Activated CD4-positive, alpha-beta T cell treated with anti-CD3 and anti-CD28 coated beads, Interleukin-2, amount 10 ng/mL, durations not matched to agents 7 days and 5 days (primary cell): ENCODE data around the gene C2CD3. TPM values are rescaled to one million over a fixed set of nuclear protein-coding genes. Genes with fewer than 3 reads are reported as not detected.

Experiments used
- CTCF ChIA-PET: fragments of 350-600 bp; sonication (Branson Sonifier 250); formaldehyde crosslinking; loops from one replicate; lab custom pipeline; 2021; ENCODE audit warnings: antibody characterized with exemption; lab: Charles Lee
- POLR2A ChIA-PET: fragments of 350-600 bp; sonication (Branson Sonifier 250); formaldehyde crosslinking; loops from one replicate; lab custom pipeline; 2021; ENCODE audit warnings: antibody characterized with exemption; lab: Charles Lee
- DNase-seq: peaks from one replicate; pipeline ENCODE4 v3.0.0-alpha.2; 2020
- H3K27ac Mint-ChIP-seq: one replicate; pipeline ENCODE4 v1.8.0; 2021; ENCODE audit warnings: mild to moderate bottlenecking, moderate library complexity, mixed read lengths
- H3K27me3 Mint-ChIP-seq: one replicate; pipeline ENCODE4 v1.8.0; 2021; ENCODE audit warnings: mixed read lengths
- H3K36me3 Mint-ChIP-seq: one replicate; pipeline ENCODE4 v1.8.0; 2021; ENCODE audit warnings: low read depth, mixed read lengths
- H3K4me1 Mint-ChIP-seq: one replicate; pipeline ENCODE4 v1.8.0; 2021; ENCODE audit warnings: mixed read lengths
- H3K4me3 Mint-ChIP-seq: one replicate; pipeline ENCODE4 v1.8.0; 2021; ENCODE audit warnings: mild to moderate bottlenecking, moderate library complexity, mixed read lengths
- H3K9me3 Mint-ChIP-seq: one replicate; pipeline ENCODE4 v1.8.0; 2021; ENCODE audit warnings: mixed read lengths
- total RNA-seq, 2 experiments: library from RNA; stranded (reverse); gene quantifications; one replicate each; pipeline ENCODE4 v1.2.3, GENCODE V29; 2021

The C2CD3 gene
- total RNA-seq, 2 experiments from 2014 or later = 34.0 to 39.1 TPM

DNA sequence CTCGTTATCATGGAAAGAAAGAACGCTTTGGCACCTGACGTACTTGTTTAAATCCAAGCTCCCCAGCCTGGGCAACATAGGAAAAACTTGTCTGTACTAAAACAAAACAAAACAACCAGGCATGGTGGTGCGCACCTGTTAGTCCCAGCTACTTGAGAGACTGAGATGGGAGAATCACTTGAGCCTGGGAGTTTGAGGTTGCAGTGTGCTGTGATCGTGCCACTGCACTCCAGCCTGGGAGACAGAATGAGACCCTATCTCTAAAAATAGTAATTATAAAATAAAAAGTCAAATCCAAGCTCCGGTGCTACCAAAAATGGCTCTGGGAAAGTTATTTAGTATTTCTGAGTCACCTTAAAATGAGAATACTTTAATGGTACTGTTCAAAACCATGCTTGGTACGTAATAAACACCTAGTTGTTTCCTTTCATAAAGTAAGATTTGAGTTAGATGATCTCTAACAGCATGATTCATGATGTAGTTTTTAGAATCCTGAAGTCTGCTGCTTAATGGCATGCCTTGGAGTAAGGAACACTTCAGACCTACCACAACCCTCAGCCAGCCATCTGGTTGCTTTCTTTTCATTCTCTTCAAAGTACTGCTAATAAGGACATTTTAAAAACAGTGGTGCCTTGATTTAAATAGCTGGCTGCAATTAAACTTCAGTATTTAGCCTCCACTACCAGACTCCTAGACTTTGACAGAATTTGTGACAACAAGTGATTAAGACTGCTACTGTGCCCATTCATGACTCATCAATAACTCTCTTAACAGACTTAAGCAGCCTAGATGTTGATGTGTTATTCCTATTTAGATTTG lies 8.6 kb upstream of the C2CD3 start:
- H3K4me1 Mint-ChIP-seq = peaks cover 2% of the 10 kb centered on the region
- no peak for DNase-seq
- no peaks in the 10 kb centered on the region for H3K9me3 Mint-ChIP-seq
- ChIA-PET POLR2A (no interaction called here), CTCF (interaction anchor here (0.6 kb wide), 1 partner anchor 213 kb away, joined by 3 read pairs; no protein-coding TSS in a partner anchor)
- H3K36me3 Mint-ChIP-seq = peaks cover 2% of the 10 kb centered on the region
- H3K27me3 Mint-ChIP-seq = no peaks in the 10 kb centered on the region
- no peak overlapping the region for H3K4me3 Mint-ChIP-seq
- no peak overlapping the region for H3K27ac Mint-ChIP-seq

DNA sequence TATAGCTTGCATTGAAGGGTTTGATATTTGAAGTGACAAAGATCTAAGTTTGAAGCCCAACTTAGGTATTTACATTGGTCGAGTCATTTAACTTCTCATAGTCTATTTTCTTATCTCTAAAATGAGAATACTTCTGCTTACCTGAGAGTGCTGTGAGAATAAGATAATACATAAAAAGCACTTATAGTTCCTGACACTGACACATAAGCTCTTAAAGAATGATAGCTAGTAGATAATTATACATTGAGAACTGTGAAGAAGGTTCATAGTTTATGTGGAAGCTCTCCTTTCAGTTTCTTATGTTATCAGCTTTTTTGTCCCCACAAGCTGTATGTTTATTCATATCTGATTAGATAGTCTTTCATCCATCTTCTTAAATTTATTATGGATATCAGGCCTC lies 5.1 kb upstream of the C2CD3 start:
- Mint-ChIP-seq H3K4me3 (no peak overlapping the region), H3K27ac (no peak overlapping the region), H3K36me3 (peaks cover 6% of the 10 kb centered on the region), H3K9me3 (no peaks in the 10 kb centered on the region), H3K4me1 (peaks cover 8% of the 10 kb centered on the region), H3K27me3 (no peaks in the 10 kb centered on the region)
- CTCF ChIA-PET = interaction anchor here (0.9 kb wide), 1 partner anchor 33 kb away, joined by 3 read pairs; no protein-coding TSS in a partner anchor
- no peak for DNase-seq
- POLR2A ChIA-PET = no interaction called here

DNA sequence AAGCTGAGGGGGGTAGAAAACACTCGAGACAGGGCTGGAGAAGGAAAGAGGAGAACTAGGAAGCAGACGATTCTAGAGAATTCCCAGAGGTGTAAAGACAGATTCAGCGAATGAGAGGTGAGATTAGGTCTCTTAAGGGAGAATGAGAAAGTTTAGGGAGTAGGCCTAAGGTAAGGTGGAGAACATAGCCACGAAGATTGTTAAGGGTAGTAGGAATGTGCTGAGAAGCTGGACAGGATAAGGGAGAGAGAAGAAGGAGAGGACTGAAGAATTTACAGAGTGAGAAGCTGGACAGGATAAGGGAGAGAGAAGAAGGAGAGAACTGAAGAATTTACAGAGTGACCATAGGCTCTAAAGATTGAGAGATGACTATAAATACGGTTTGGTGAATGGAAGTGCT lies 1.2 kb upstream of the C2CD3 start:
- Mint-ChIP-seq H3K4me3 (no peak overlapping the region), H3K9me3 (no peaks in the 10 kb centered on the region), H3K4me1 (peaks cover 18% of the 10 kb centered on the region), H3K36me3 (peaks cover 11% of the 10 kb centered on the region), H3K27ac (no peak overlapping the region), H3K27me3 (no peaks in the 10 kb centered on the region)
- CTCF ChIA-PET = interaction anchor here (0.6 kb wide), 1 partner anchor 287 kb away, joined by 3 read pairs; no protein-coding TSS in a partner anchor
- DNase-seq = no peak
- POLR2A ChIA-PET = no interaction called here

DNA sequence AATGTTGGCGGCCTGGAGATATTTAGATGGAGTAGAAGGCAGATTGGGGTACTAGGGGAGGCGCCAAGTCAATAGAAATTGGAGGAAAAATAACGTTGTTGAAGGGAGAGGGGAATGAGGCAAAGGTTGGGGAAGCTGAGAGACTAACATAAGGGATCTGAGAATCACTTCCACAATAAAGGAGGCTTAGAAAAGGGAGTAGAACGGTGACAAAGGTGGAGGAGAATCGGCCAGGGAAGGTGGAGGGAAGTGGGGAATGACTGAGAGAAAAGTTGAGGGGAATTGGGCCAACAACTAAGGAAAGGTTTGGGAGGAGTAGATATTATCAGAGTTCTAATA lies 797 bp upstream of the C2CD3 start:
- H3K9me3 Mint-ChIP-seq = no peaks in the 10 kb centered on the region
- H3K4me3 Mint-ChIP-seq = no peak overlapping the region
- CTCF ChIA-PET = interaction anchor here (0.9 to 1.0 kb wide), 2 partner anchors 12 to 191 kb away, joined by 4 to 5 read pairs; no protein-coding TSS in a partner anchor
- peaks cover 18% of the 10 kb centered on the region for H3K4me1 Mint-ChIP-seq
- POLR2A ChIA-PET = no interaction called here
- peaks cover 15% of the 10 kb centered on the region for H3K36me3 Mint-ChIP-seq
- no peaks in the 10 kb centered on the region for H3K27me3 Mint-ChIP-seq
- no peak overlapping the region for H3K27ac Mint-ChIP-seq
- no peak for DNase-seq

DNA sequence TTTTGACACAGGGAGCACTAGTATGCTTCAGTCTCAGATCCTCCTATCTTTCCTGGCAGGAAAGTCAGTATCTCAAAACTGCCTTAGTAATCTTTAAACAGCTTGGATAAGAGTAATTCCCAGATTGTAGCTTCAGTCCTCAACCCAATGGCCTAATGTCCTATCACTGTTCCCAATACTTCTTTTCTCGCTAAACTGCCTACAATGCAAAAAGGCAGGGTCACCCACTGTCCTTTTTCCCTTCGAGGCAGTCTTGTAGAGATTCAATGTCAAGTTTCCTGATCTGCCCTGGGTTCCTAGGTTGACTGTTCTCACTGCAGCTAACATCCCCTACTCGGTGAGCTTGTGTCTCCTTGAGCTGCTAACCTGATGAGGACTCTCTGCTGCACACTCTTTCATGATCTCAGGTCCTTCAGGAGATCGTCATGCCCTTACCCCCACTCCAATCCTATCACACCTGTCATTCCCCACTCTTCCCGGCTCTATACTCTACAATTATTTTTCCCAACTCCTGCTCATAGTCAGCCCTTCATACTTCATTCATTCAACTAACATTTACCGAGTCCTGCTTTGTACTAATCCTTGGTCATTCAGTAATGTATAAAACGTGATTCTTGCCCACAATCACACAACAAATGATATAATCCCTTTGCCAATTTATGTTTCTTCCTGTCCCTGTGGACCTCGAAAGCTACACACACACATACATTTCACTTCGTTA lies 904 bp downstream of the C2CD3 start:
- ChIA-PET CTCF (no interaction called here), POLR2A (interaction anchor here (0.6 kb wide), 1 partner anchor 323 kb away, joined by 4 read pairs; no protein-coding TSS in a partner anchor)

DNA sequence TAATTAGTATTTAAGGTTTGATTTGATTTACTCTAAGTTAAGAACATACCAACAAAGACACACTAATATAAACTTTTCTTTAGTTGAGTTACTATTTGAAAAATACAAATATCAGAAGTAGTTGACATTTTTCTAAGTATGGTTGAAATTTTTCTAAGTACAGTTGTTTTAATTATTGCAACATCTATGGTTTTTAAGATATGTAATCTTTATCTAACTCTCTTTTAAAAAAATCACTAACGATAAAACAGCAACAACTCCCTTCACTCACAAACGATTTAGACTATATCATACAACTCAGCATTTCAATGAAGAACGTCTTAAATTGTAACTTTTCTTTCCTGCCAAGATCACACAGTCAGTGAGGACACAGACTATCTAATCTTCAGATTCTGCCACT lies 2.0 kb downstream of the C2CD3 start:
- POLR2A ChIA-PET = no interaction called here
- CTCF ChIA-PET = no interaction called here
- Mint-ChIP-seq H3K4me3 (no peak overlapping the region), H3K27ac (no peak overlapping the region), H3K36me3 (peaks cover 26% of the 10 kb centered on the region), H3K4me1 (peaks cover 12% of the 10 kb centered on the region), H3K9me3 (no peaks in the 10 kb centered on the region), H3K27me3 (no peaks in the 10 kb centered on the region)
- DNase-seq = no peak

More for the DNA sequence above, 904 bp downstream of the C2CD3 start:
- H3K9me3 Mint-ChIP-seq = no peaks in the 10 kb centered on the region
- no peaks in the 10 kb centered on the region for H3K27me3 Mint-ChIP-seq
- no peak for DNase-seq
- peaks cover 18% of the 10 kb centered on the region for H3K4me1 Mint-ChIP-seq
- H3K27ac Mint-ChIP-seq = no peak overlapping the region
- H3K4me3 Mint-ChIP-seq = no peak overlapping the region
- H3K36me3 Mint-ChIP-seq = peaks cover 21% of the 10 kb centered on the region

DNA sequence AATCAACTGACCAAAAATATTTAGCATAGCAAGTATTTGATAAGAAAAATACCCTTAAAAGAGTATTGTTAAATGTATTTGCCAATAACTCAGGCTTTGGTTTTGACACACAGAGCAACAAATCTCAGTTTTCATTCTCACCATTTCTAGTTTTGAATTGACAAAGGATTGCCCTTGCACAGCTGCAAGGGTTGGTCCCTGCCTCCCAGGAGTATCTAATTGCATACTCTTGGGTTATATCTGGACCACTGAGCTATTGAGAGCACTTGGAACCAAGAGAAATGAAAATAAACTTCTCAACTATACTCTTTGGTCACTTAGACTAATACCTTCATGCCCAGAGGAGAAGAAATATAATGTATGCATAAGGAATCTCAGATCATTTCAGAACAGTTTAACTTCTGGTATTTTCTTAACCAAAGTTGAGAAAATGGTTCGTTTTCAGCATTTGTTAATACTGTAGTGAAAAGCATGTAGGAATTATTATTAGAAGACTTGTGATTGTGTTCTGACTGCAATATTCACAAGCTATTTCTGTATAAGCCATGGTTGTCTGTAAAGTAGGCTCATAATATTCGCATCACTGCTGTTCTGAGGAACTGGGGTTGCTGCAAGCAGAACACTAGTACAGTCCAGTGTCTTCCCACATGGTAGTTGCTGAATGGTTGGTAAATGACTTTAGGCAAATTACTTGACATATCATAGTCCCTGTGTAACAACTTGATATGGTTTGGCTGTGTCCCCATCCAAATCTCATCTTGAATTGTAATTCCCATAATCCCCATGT lies 7.9 kb downstream of the C2CD3 start:
- Mint-ChIP-seq H3K27me3 (no peaks in the 10 kb centered on the region), H3K9me3 (no peaks in the 10 kb centered on the region), H3K27ac (no peak overlapping the region), H3K36me3 (peaks cover 41% of the 10 kb centered on the region), H3K4me3 (no peak overlapping the region), H3K4me1 (peaks cover 3% of the 10 kb centered on the region)
- ChIA-PET POLR2A (no interaction called here), CTCF (no interaction called here)
- no peak for DNase-seq

DNA sequence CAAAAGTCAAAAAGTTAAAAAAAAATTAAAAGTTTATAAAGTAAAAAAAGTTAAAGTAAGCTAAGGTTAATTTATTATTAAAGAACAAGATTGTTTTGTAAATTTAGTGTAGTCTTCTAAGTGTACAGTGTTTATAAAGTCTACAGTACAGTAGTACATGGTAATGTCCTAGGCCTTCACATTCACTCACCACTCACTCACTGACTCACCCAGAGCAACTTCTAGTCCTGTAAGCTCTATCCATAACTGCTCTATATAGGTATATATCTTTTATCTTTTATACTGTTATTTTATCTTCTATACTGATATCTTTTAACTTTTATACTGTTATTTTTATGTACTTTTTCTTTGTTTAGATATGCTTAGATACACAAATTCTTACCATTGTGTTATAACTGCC lies 11.2 kb downstream of the C2CD3 start:
- Mint-ChIP-seq H3K4me1 (peaks cover 3% of the 10 kb centered on the region), H3K9me3 (no peaks in the 10 kb centered on the region), H3K4me3 (no peak overlapping the region), H3K36me3 (peaks cover 34% of the 10 kb centered on the region), H3K27me3 (no peaks in the 10 kb centered on the region), H3K27ac (no peak overlapping the region)
- DNase-seq = no peak
- ChIA-PET POLR2A (no interaction called here), CTCF (interaction anchor here (0.8 kb wide), 1 partner anchor 15 kb away, joined by 3 read pairs; no protein-coding TSS in a partner anchor)

DNA sequence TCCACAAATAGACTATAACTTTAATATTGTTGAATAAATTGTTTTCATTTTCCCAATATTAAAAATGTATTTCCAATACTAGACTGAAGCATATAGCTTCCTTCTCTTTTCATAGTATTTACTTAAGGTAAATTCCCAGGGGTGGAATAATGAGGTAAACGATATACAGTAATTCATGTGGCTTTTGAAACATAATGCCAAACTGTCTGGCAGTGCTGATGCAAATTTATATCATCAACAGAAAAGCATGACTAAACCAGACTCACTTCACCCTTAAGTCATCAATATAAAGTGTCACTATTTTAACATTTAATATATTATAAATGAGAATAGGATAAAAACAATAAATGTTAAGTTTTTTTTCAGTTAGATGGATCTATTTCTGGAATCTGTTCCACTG lies 13.6 kb downstream of the C2CD3 start:
- Mint-ChIP-seq H3K9me3 (no peaks in the 10 kb centered on the region), H3K27ac (no peak overlapping the region), H3K36me3 (peaks cover 33% of the 10 kb centered on the region), H3K4me3 (no peak overlapping the region), H3K27me3 (no peaks in the 10 kb centered on the region), H3K4me1 (no peaks in the 10 kb centered on the region)
- DNase-seq = no peak
- ChIA-PET POLR2A (no interaction called here), CTCF (interaction anchor here (1.2 kb wide), 1 partner anchor 90 kb away, joined by 3 read pairs; no protein-coding TSS in a partner anchor)

DNA sequence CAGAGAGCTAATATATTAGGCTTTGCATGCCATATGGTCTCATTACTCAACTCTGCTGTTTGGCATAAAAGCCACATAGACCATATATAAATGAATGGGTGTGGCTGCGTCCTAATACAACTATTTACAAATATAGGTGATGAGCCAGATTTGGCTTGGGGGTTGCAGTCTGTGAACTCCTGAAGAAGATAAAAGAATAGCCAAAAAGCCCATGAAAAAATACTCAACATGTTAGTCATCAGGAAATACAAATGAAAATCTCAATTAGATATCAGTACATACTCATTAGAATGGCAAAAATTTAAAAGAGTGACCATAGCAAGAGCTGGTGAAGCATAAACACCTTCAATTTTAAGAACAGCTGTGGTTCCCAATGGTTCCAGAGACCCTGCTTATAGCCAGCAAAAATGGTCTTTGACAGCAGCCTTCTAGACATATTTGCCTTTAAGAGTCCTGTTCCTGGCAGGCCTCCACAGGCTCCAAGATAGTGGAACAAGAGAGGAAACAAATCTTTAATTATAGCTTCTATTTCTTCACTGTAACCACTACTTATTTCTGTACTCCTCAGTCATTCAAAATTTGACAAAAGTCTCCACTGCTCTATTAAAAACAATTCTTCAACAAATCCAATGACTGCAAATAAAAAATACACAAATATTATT lies 16.1 kb downstream of the C2CD3 start:
- Mint-ChIP-seq H3K27ac (no peak overlapping the region), H3K4me3 (no peak overlapping the region), H3K27me3 (no peaks in the 10 kb centered on the region), H3K9me3 (no peaks in the 10 kb centered on the region), H3K36me3 (peaks cover 26% of the 10 kb centered on the region), H3K4me1 (no peaks in the 10 kb centered on the region)
- CTCF ChIA-PET = no interaction called here
- DNase-seq = no peak
- POLR2A ChIA-PET = no interaction called here

DNA sequence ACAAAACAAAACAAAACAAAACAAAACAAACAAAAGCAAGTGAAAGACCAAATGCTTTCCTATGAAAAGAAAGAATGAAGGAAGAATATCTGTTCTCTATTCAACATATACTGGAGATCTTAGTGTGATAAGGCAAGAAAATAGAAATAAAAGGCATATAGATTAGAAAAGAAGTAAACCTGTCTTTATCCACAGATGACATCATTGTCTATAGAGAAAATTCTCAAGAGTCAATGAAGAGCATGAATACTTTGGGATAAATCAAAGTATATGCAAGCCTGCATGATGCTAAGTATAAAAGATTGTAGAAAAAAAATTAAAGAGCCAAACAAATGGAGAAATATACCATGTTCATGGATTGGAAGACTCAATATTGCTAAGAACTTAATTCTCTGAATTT lies 17.6 kb downstream of the C2CD3 start:
- Mint-ChIP-seq H3K27me3 (no peaks in the 10 kb centered on the region), H3K36me3 (peaks cover 23% of the 10 kb centered on the region), H3K27ac (no peak overlapping the region), H3K9me3 (no peaks in the 10 kb centered on the region), H3K4me1 (peaks cover 2% of the 10 kb centered on the region), H3K4me3 (no peak overlapping the region)
- no peak for DNase-seq
- POLR2A ChIA-PET = no interaction called here
- CTCF ChIA-PET = interaction anchor here (0.7 kb wide), 1 partner anchor 490 kb away, joined by 3 read pairs; no protein-coding TSS in a partner anchor
